ENCODE results near the gene CWC15. TPM values are rescaled to one million over a fixed set of nuclear protein-coding genes. Genes with fewer than 3 reads are reported as not detected.
A peak's percentile ranks its signal among the peaks of the same experiment; 100 is the strongest.

The CWC15 gene
- total and polyA plus RNA-seq, 10 of the 15 experiments (the other 5 are each of a cell fraction or from before 2014, with no cell fraction given), result 43.3 to 142 (median 75.1) TPM

GRCh38 chr11:94973099-94973968, at the start of gene CWC15, which contains the start of gene KDM4D (continued):
- TF ChIP-seq YBX1 (IDR thresholded peaks at IDR 0.05) (no peak), PAX5 (IDR thresholded peaks at IDR 0.05; ENCODE audit: borderline replicate concordance, low read depth, low read length) (no peak), GATAD2B (conservative IDR thresholded peaks at IDR 0.05; ENCODE audit: low read depth) (no peak), SREBF2 (IDR thresholded peaks at IDR 0.05; ENCODE audit: low read length) (no peak), STAT1 (conservative IDR thresholded peaks at IDR 0.05) (no peak), ZNF217 (IDR thresholded peaks at IDR 0.05) (no peak), CREM (IDR thresholded peaks at IDR 0.05; ENCODE audit: low read depth) (peak; percentile 76), ZBTB33 (IDR thresholded peaks at IDR 0.05) (no peak), SMAD1 (IDR thresholded peaks at IDR 0.05; ENCODE audit: low read depth, partially characterized antibody) (no peak), RUNX3 (IDR thresholded peaks at IDR 0.05; ENCODE audit: low read length) (peak; percentile 54), EED (IDR thresholded peaks at IDR 0.05; ENCODE audit: low read depth) (no peak), ZSCAN29 (IDR thresholded peaks at IDR 0.05) (no peak), NFYB (IDR thresholded peaks at IDR 0.05; ENCODE audit: insufficient read depth, low read depth, low read length) (peak; percentile 84), JUND (IDR thresholded peaks at IDR 0.05; ENCODE audit: low read depth, low read length) (no peak), E2F8 (IDR thresholded peaks at IDR 0.05; ENCODE audit: low read depth, partially characterized antibody) (no peak), SP1 (IDR thresholded peaks at IDR 0.05; ENCODE audit: low read depth, low read length) (peak; percentile 78), EP300 (IDR thresholded peaks at IDR 0.05; ENCODE audit: borderline replicate concordance in 1 of 2, control insufficient read depth in 1 of 2, low read depth in 2 of 2, low read length in 2 of 2) (no peak), TCF7 (IDR thresholded peaks at IDR 0.05; ENCODE audit: borderline replicate concordance) (no peak), SKIL (IDR thresholded peaks at IDR 0.05; ENCODE audit: low read depth, poor library complexity, severe bottlenecking) (peak; percentile 14), JUNB (IDR thresholded peaks at IDR 0.05) (no peak), PKNOX1 (IDR thresholded peaks at IDR 0.05) (peak; percentile 32; the same call in 1 of the 2 replicates), EGR1 (IDR thresholded peaks at IDR 0.05; ENCODE audit: borderline replicate concordance in 1 of 2, low read depth in 2 of 2, low read length in 2 of 2) (peak in 1 of 2 experiments; percentile 82; a peak in 2 of 3 replicates)
